Peyer's patch (tissue), 4 donors: ENCODE data around the gene PRDM4. TPM values are rescaled to one million over a fixed set of nuclear protein-coding genes. Genes with fewer than 3 reads are reported as not detected.
"Not testable (repeated sequence)": the region's sequence is repeated elsewhere in the genome, so short reads cannot be mapped to it uniquely, and the experiment has no call there.

Experiments
- DNase-seq, 3 donors: peaks; one replicate each; pipeline ENCODE4 v3.0.0-alpha.2; 2017 to 2019
- H3K27ac ChIP-seq, 4 donors: fragments of 200-600 bp; sonication (generic); one replicate each; pipeline ENCODE4 v1.5.1; 2016 to 2019
- H3K27me3 ChIP-seq, 2 donors: fragments of 200-600 bp; sonication (generic); one replicate each; pipeline ENCODE4 v1.5.1; 2019
- H3K36me3 ChIP-seq, 3 donors: fragments of 200-600 bp; sonication (generic); one replicate each; pipeline ENCODE4 v1.5.1; 2016 to 2019
- H3K4me1 ChIP-seq, 4 donors: fragments of 200-600 bp; sonication (generic); one replicate each; pipeline ENCODE4 v1.5.1; 2016 to 2019
- H3K4me3 ChIP-seq, 4 donors: fragments of 200-600 bp; sonication (generic); 1 replicate in 3 of 4; 2 replicates in 1 of 4; pipeline ENCODE4 v1.5.1; 2016 to 2019; ENCODE audit warnings: mild to moderate bottlenecking in 1 of 4
- H3K9me3 ChIP-seq, 4 donors: fragments of 200-600 bp; sonication (generic); one replicate each; pipeline ENCODE4 v1.5.1; 2016 to 2019; ENCODE audit warnings: mild to moderate bottlenecking in 1 of 4
- POLR2A ChIP-seq, 2 donors: fragments of 450-650 bp; IDR thresholded peaks; one replicate each; pipeline ENCODE4 v1.5.1; 2017; ENCODE audit warnings: antibody characterized with exemption in 2 of 2, mild to moderate bottlenecking in 2 of 2, moderate library complexity in 2 of 2
- total RNA-seq, 4 donors: library from RNA; depleted of rRNA; stranded (reverse); fragments of >200 nt; gene quantifications; one replicate each; pipeline ENCODE4 v1.1.0, GENCODE V29; 2016
- TF ChIP-seq, protein P1 (sequence below), 6 experiments: fragments of 450-650 bp in 4 of 6; fragments of 200-600 bp in 2 of 6; sonication (generic) in 1 of 6; IDR thresholded peaks; one replicate each; pipeline ENCODE4 v1.5.1; 2017 to 2019; ENCODE audit warnings: antibody characterized with exemption in 6 of 6, mild to moderate bottlenecking in 3 of 6, moderate library complexity in 1 of 6

Gene PRDM4
- total RNA-seq, 4 donors from 2014 or later: 25.6 to 67.6 (median 52.9) TPM

DNA sequence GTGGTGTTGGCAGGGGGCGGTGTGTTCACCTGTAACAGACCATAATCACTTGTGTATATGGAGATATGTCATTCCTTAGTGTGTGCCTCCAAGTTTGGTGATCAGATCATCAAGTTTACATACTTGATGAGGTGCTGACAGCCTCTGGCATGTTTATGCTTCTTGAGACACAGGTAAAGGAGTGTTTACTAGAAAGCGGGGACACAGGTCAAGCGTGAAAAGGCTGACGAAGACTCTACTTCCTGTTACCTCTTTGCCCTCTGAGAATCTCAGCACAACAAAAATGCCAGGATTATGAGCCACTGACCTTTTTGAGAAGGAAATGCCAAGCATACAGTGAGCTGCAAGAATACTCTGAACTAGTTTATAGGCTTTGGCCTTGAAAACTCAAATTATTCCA is 29.6 kb downstream of the PRDM4 start:
- H3K4me1 ChIP-seq: peaks cover 0 to 16% (median 0%) of the 10 kb centered on the region in 4 donors
- H3K9me3 ChIP-seq: no peaks in the 10 kb centered on the region
- no peak overlapping the region for H3K4me3 ChIP-seq
- no peaks in the 10 kb centered on the region for H3K27me3 ChIP-seq
- H3K36me3 ChIP-seq: peaks cover 0 to 40% (median 0%) of the 10 kb centered on the region in 3 donors
- TF ChIP-seq, protein P1, sequence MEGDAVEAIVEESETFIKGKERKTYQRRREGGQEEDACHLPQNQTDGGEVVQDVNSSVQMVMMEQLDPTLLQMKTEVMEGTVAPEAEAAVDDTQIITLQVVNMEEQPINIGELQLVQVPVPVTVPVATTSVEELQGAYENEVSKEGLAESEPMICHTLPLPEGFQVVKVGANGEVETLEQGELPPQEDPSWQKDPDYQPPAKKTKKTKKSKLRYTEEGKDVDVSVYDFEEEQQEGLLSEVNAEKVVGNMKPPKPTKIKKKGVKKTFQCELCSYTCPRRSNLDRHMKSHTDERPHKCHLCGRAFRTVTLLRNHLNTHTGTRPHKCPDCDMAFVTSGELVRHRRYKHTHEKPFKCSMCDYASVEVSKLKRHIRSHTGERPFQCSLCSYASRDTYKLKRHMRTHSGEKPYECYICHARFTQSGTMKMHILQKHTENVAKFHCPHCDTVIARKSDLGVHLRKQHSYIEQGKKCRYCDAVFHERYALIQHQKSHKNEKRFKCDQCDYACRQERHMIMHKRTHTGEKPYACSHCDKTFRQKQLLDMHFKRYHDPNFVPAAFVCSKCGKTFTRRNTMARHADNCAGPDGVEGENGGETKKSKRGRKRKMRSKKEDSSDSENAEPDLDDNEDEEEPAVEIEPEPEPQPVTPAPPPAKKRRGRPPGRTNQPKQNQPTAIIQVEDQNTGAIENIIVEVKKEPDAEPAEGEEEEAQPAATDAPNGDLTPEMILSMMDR (IDR thresholded peaks at IDR 0.05): no peak
- TF ChIP-seq POLR2A (IDR thresholded peaks at IDR 0.05): no peak
- H3K27ac ChIP-seq: peak overlapping the region in 2 of 4 donors; percentile 69 to 71
- DNase-seq: peak in 2 of 3 donors; percentile 73 to 80

DNA sequence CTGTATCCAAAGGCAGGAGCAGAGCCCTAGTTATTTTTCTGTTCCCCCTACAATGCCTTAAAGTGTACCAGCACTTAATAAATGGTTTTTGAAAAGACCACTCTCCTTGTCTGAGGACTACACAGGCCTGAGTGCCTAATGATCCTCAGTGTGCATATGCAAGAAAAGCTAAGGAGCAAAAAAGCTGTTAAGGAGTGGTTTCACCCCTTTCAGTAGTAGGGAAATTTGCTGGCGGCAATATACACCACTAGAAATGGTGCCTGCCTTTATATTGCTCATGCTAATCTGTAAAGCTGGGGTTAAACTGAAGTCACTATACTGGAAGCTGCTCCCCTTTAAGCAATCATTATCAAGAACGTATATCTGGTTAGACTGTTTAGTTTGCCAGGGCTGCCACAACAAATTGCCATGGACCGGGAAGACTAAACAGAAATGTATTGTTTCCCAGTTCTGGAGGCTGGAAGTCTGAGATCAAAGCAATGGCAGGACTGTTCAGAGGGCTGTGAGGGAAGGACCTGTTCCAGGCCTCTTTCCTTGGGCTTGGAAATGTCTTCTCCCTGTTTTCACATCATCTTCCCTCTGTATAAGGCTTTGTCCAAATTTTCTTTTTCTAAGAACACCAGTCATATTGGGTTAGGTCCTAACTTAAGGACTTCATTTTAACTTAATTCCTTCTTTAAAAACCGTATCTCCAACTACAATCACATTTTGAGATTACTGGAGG is 30.2 kb downstream of the PRDM4 start:
- TF ChIP-seq, protein P1 (IDR thresholded peaks at IDR 0.05): no peak
- TF ChIP-seq POLR2A (IDR thresholded peaks at IDR 0.05): no peak
- Histone ChIP-seq H3K27ac (peak overlapping the region in 2 of 4 donors; percentile 53 to 71), H3K36me3 (peaks cover 0 to 34% (median 0%) of the 10 kb centered on the region in 3 donors), H3K9me3 (no peaks in the 10 kb centered on the region), H3K4me3 (no peak overlapping the region), H3K4me1 (peaks cover 0 to 16% (median 0%) of the 10 kb centered on the region in 4 donors), H3K27me3 (no peaks in the 10 kb centered on the region)
- DNase-seq: no peak

DNA sequence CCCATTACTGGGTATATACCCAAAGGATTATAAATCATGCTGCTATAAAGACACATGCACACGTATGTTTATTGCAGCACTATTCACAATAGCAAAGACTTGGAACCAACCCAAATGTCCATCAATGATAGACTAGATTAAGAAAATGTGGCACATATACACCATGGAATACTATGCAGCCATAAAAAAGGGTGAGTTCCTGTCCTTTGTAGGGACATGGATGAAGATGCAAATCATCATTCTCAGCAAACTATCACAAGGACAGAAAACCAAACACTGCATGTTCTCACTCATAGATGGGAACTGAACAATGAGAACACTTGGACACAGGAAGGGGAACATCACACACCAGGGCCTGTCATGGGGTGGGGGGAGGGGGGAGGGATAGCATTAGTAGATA is 33.2 kb downstream of the PRDM4 start:
- H3K9me3 ChIP-seq, H3K4me3 ChIP-seq, H3K27me3 ChIP-seq, H3K27ac ChIP-seq, DNase-seq, H3K36me3 ChIP-seq: not testable (repeated sequence)
- peaks cover 0 to 16% (median 0%) of the 10 kb centered on the region in 4 donors for H3K4me1 ChIP-seq

DNA sequence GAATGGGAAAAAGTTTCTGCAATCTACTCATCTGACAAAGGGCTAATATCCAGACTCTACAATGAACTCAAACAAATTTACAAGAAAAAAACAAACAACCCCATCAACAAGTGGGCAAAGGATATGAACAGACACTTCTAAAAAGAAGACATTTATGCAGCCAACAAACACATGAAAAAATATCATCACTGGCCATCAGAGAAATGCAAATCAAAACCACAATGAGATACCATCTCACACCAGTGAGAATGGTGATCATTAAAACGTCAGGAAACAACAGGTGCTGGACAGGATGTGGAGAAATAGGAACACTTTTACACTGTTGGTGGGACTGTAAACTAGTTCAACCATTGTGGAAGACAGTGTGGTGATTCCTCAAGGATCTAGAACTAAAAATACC is 33.6 kb downstream of the PRDM4 start:
- H3K4me3 ChIP-seq, H3K9me3 ChIP-seq, DNase-seq, H3K27me3 ChIP-seq, H3K36me3 ChIP-seq, H3K27ac ChIP-seq: not testable (repeated sequence)
- H3K4me1 ChIP-seq: peaks cover 0 to 14% (median 0%) of the 10 kb centered on the region in 4 donors

DNA sequence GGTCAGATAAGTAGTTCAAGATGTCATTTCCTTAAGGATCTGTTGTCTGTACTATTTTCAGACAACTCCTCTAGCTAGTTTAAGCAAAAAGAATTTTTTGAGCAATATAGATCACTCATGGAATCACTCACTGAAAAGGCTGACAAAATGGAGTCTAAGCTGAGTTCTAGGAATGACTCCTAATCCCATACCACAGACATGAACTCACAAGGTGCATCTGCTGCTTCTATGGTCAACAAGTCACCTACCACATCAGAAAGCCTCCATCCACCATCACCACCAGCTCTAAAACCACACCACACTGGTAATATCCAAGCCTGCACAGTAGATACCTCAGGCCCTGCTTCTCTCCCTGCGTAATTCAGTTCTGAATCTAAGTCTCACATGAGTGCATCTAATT is 42.3 kb downstream of the PRDM4 start:
- H3K9me3 ChIP-seq: no peaks in the 10 kb centered on the region
- TF ChIP-seq POLR2A (IDR thresholded peaks at IDR 0.05): no peak
- TF ChIP-seq, protein P1 (IDR thresholded peaks at IDR 0.05): no peak
- H3K36me3 ChIP-seq: peaks cover 0 to 24% (median 0%) of the 10 kb centered on the region in 3 donors
- no peak overlapping the region for H3K4me3 ChIP-seq
- no peak for DNase-seq
- H3K27me3 ChIP-seq: no peaks in the 10 kb centered on the region
- no peaks in the 10 kb centered on the region for H3K4me1 ChIP-seq
- no peak overlapping the region for H3K27ac ChIP-seq

DNA sequence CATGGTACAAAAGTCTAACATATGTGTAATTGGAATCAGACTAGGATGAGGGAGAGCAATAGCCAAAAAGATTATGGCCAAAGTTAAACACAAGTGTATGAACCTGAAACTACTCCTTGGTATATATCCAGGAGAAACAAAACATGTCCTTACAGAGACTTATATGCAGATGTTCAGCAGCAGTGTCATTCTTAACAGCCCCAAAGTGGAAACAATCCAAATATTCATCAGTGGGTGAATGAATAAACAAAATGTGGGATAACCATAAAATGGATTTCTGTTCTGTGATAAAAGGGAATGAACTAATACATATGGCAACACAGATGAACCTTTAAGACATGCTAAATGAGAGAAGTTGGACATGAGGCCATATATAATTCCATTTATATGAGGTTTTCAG is 45.2 kb downstream of the PRDM4 start:
- Histone ChIP-seq H3K9me3 (no peaks in the 10 kb centered on the region), H3K27ac (no peak overlapping the region), H3K4me3 (no peak overlapping the region), H3K4me1 (no peaks in the 10 kb centered on the region), H3K27me3 (no peaks in the 10 kb centered on the region), H3K36me3 (peaks cover 0 to 52% (median 0%) of the 10 kb centered on the region in 3 donors)
- TF ChIP-seq, protein P1 (IDR thresholded peaks at IDR 0.05): no peak
- TF ChIP-seq POLR2A (IDR thresholded peaks at IDR 0.05): no peak
- DNase-seq: no peak

DNA sequence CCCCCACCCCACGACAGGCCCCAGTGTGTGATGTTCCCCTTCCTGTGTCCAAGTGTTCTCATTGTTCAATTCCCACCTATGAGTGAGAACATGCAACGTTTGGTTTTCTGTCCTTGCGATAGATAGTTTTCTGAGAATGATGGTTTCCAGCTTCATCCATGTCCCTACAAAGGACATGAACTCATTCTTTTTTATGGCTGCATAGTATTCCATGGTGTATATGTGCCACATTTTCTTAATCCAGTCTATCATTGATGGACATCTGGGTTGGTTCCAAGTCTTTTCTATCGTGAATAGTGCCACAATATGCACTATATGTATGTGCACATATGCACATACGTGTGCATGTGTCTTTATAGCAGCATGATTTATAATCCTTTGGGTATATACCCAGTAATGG is 55.4 kb downstream of the PRDM4 start:
- H3K4me3 ChIP-seq, H3K4me1 ChIP-seq, H3K27me3 ChIP-seq, H3K27ac ChIP-seq, DNase-seq, H3K9me3 ChIP-seq: not testable (repeated sequence)
- peaks cover 0 to 79% (median 0%) of the 10 kb centered on the region in 3 donors for H3K36me3 ChIP-seq
